Activated effector memory CD4-positive, alpha-beta T cell treated with Interleukin-2 at 50 U/mL for 16 hours (primary cell): ENCODE measurements around the gene DTNB.
"Not testable (repeated sequence)": the region's sequence is repeated elsewhere in the genome, so short reads cannot be mapped to it uniquely, and the experiment has no call there.

ENCODE experiments used
- DNase-seq: peaks from one replicate; pipeline ENCODE4 v3.0.0-alpha.2; 2020

DTNB gene

GRCh38 chr2:25673300-25674076 is at the start of gene DTNB:
TSS of gene DTNB (minus strand) at chr2:25673577. CDS start at chr2:25652660, 20,917 bp downstream.
- DNase-seq: peak; percentile 74

GRCh38 chr2:25722224-25722623 is 48.8 kb upstream of the DTNB start:
- no peak for DNase-seq

DNA sequence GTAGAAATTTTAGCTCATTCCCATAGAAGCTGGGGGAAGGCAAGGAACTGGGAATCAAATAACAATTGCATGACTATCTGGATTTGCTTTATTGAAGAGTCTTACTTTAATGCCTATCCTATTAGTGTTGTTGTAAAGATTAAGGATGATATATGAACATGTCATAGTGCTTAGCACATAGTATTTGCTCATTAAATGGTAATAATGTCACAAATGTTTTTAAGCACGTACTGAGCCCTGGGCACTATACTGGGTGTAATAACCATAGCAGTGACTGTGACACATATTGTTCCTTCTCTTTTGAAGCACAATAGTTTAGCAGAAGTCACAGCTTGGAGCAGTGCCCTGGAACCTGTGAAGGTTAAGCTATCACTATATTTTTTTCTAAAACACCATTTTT is 47.2 kb upstream of the DTNB start:
- DNase-seq: no peak

GRCh38 chr2:25714740-25715139 is 41.4 kb upstream of the DTNB start:
- DNase-seq: no peak

DNA sequence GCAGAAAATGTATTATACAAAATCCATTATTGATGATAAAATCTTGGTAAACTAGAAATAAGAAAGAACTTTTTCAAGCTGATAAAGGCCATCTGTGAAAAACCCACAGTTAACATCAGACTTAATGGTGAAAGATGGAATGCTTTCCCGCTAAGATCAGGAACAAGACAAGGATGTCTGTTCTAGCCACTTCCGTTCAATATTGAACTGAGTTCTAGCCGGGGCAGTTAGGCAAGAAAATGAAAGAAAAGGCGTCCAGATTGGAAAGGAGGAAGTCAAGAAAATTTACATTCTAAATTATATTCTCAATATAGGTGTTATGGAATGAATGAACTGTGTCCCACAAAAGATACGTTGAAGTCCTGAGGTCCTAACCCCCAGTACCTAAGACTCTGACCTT is 39.1 kb upstream of the DTNB start:
- no peak for DNase-seq

- no peak for DNase-seq
Measured at GRCh38 chr2:25711675-25712354, 38.4 kb upstream of the DTNB start.

- no peak for DNase-seq
Measured at GRCh38 chr2:25710750-25711149, 37.4 kb upstream of the DTNB start.

- no peak for DNase-seq
Measured at GRCh38 chr2:25709349-25709748, 36.0 kb upstream of the DTNB start.

- DNase-seq: no peak
Measured at GRCh38 chr2:25707927-25708590, 34.7 kb upstream of the DTNB start.

- not testable (repeated sequence) for DNase-seq
Measured at GRCh38 chr2:25705575-25705974, 32.2 kb upstream of the DTNB start.

GRCh38 chr2:25701801-25702200 is 28.4 kb upstream of the DTNB start:
- no peak for DNase-seq

DNA sequence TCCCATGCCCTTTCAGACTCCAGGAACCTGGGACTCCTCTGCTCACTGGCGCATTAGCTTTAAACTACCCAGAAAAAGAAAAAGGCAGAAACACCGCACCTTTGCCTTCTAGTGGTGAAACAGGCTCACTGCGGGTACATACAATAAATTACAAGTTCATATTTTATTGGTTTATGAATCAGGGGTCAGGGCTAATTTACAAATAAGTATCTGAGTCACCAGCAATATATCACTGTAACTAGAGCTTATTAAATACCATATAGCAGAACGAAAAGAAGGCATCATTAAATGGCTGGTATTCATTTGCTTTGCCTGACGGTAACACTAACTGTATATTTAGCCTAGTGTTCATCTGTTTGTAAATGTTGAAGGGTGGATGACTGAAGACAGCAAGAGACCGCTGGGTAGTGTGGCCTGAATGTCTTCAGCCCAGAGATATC is 26.9 kb upstream of the DTNB start:
- no peak for DNase-seq

DNA sequence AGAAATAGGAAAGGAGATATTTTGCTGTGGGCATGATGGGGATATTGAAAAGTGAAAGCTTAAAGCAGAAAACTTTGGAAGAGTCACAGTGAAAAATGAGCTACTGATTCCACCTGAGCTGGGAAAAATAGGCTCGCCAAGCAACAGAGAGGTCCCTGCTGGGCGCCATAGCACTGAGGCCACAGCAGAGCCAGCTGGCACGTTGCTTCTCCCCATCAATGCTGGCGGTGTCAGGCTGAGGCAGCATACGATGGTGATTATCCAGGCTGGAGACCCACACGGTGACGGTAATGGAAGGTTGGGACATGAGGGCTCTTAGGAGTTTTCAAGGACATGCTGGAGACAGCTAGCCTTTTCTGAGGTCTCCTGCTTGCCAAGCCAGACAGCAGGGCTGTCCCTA is 25.8 kb upstream of the DTNB start:
- no peak for DNase-seq

DNA sequence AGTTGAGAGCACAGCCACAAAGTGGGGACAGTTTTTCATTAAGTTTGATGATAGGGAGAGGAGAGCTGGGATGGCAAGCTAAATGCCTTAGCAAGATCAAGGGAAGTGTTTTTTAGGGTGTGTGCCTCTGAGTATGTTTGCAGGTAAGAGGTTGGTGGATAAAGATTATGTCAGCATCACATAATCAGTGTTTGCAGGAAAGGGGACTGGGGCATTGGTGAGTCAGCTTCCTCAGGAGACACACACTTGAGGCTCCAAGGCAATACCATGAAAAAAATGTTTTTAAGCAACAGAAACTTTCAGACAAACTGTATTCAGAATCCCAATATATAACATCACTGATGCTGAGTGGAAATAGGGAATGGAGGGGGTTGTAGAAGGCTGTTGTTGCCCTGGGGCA is 25.4 kb upstream of the DTNB start:
- no peak for DNase-seq

DNA sequence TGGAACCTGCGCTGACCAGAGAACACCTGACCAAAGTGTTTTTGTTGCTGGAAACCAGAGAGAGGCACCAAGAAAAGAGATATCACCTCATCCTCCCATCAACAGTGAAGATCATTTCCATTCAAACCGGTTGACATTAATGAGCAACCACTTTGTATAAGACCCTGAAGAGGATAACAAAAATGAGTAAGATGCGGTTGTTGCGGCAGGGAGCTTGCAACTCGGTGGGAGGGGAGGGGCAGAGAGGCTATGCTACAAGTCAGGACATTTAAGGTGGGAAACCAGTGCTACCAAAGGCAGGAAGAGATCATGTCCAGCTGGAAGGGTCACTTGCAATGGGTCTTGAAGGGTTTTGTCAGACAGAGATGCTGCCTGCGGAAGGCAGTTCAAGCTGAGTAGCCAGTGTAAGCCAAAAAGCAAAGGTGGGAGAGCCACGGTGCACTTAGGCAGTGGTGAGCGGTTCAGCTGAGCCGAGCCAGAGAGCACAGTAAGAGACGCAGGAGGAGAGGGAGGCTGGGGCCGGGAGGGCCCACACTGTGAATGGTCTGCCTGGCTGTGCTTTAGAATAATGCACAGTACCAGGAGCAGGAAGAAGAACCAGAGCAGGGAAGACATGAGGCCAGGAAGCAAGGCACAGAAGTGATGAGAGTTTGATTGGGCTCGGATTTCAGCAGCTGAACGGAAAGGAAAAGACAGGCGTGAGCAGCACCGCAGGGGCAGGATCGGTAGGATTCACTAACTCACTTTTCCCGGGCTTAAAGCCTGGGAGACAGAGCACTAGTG is 24.4 kb upstream of the DTNB start:
- no peak for DNase-seq

GRCh38 chr2:25692737-25693445 is 19.5 kb upstream of the DTNB start:
- no peak for DNase-seq

DNA sequence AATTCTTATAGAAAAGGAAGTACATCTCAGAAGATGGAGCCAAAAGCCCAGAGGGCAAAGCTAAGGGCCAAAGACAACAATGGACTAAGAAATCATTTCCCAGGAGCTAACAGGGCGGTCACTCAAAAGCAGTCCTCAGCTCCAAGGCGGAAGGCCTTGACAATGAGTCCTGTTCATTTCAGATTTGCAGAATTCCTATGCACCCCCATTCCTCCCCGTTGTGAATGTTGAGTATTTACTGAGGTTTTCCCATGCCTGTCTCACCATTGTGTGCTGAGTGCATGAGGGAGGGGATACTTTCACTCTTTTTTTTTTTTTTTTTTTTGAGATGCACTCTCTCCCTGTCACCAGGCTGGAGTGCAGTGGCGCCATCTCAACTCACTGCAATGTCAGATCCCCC is 18.8 kb upstream of the DTNB start:
- no peak for DNase-seq

DNA sequence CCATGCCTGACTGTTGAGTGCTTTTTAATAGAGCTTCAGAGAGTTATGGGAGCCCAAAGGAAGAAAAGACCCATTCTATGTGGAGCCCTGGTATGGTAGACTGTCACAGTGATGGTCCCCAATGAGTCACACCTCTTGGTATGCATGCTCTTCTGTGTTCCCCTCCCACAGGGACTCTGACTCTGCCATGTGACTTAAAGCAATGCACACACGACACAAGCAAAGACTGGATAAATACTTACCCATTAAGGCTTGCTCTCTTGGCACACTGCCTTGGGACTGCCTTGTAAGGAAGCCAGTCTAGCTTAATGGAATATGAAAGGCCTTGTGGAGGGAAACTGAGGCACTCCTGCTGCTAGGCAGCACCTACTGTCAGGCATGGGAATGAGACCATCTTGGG is 16.7 kb upstream of the DTNB start:
- no peak for DNase-seq

- no peak for DNase-seq
Measured at GRCh38 chr2:25688236-25688635, 14.9 kb upstream of the DTNB start.

- DNase-seq: no peak
Measured at GRCh38 chr2:25685741-25686140, 12.4 kb upstream of the DTNB start.

DNA sequence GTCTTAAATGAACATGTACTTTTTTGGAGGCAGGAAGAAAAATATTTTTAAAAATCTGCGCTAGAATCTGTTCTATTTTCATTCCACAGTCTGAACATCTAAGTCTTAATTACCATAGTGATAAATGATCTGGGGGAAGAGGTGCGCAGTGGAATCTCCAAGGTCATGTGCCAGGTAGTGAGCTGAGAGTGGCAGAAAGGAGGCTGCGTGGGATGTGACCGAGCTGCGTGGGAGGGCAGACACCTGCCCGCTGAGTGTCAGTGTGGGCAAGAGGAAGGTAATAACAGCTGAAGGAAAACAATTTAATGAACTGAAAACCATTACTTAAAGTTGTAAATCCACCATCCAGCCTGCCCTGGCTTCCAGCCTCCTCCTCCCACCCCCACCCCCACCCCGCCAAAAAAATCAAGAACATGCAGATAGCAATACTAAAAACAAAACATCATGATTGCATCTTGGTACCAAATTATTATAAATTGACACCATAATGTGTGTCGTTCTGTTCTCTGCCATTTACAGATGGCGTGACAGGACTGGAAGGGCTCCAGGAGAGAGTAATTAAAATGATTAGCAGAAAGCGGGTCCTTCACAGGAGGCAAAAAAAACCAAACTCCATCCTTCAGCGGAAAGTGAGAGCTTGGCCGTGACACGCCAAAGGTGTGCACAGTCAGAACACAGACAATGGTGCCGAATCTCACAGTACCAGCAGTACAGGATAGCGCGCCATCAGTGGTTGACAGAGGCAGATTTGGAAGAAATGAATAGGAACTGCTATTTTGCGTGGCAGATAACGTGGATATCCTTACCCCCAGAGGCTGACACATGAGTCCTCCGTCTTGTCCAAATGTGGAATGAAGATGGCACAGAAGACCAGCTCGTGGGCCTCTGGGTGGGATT is 11.4 kb upstream of the DTNB start:
- DNase-seq: no peak
